ENCODE results near the gene ANKS3. TPM values are rescaled to one million over a fixed set of nuclear protein-coding genes. Genes with fewer than 3 reads are reported as not detected.

The ANKS3 gene
- total and polyA plus RNA-seq, 2 donors (not counting 3 experiments of a cell fraction or from before 2014, with no cell fraction given): 13.9 to 24.0 TPM

DNA sequence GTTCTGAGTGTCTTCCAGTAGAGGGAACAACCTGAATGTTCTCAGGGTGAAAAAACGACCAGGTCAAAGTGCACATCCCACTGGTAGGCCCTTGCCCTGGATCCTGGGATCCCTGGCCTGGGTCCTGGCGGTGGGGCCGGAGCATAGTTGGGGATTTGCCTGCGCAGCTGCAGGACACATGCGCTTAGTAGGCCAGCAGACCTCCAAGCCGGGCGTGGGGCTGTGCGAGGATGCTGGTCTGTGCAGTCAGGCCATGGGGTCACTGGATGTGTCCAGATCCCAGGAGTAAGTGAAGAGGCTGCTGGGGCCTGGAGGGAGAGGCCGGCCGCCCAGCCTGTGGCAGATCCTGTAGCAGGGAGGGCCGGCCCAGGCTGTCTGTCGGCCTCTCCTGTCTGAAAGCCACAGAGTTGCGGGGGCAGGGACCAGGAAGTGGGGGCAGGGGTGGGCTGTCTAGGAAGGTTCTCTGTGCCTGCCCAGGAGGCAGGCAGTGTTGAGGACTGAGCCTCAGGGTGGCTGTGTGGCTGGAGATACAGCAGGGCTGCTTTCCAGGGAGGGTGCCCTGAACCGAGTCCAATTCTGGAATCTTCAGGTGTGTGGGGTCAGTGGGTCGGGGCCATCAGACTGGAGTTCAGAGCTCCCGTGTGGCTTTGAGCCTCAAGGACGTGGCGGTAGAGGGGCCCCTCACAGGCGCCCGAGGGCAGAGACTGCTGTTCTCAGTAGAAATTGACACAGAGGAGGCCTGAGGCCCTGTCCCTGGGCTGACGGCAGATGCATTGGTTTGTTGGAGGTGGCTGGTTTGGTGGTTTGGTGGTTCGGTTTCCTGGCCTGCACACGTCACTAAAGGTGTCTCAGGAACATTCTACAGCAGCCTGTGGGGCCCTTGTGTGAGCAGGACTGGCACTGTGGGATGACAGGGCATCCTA lies 57.9 kb downstream of the ANKS3 start:
- intact Hi-C loops (cut with micrococcal nuclease): no loop called here
- TF ChIP-seq POLR2AphosphoS5 (IDR thresholded peaks at IDR 0.05; ENCODE audit: insufficient read depth, low read depth, low read length) (no peak), POLR2A (IDR thresholded peaks at IDR 0.05; ENCODE audit: low read depth, low read length) (no peak), FOS (IDR thresholded peaks at IDR 0.05; ENCODE audit: borderline replicate concordance, insufficient read depth, low read length) (no peak)
- POLR2A ChIA-PET: no interaction called here
- no peak for DNase-seq (ENCODE audit: low read depth, low spot score)
- Histone ChIP-seq H3K27me3 (ENCODE audit: control insufficient read depth in 2 of 2, insufficient read depth in 2 of 2, low read length in 2 of 2) (no peaks in the 10 kb centered on the region), H3K27ac (ENCODE audit: insufficient read depth, low read depth, low read length) (no peak overlapping the region), H3K4me1 (ENCODE audit: control insufficient read depth, extremely low read depth, insufficient read depth, low read length) (no peaks in the 10 kb centered on the region), H3K79me2 (ENCODE audit: control insufficient read depth, insufficient read depth, low read length) (no peaks in the 10 kb centered on the region), H3K9ac (replicated peaks; ENCODE audit: extremely low read depth, insufficient read depth, low read length) (no peak overlapping the region), H3K36me3 (ENCODE audit: control insufficient read depth in 2 of 2, extremely low read depth in 1 of 2, insufficient read depth in 2 of 2, low read length in 2 of 2) (peaks cover 2 to 22% of the 10 kb centered on the region in 2 experiments), H3K9me1 (replicated peaks; ENCODE audit: control insufficient read depth, extremely low read depth, insufficient read depth, low read length) (no peaks in the 10 kb centered on the region), H3K4me3 (replicated peaks in 1 of 3; ENCODE audit: insufficient read depth in 1 of 3, low read depth in 1 of 3, low read length in 3 of 3) (no peak overlapping the region), H3K9me3 (replicated peaks; ENCODE audit: control insufficient read depth, insufficient read depth, low read length) (no peaks in the 10 kb centered on the region), H3K4me2 (ENCODE audit: insufficient read depth, low read length) (no peak overlapping the region), H2AFZ (ENCODE audit: low read depth, low read length) (no peak overlapping the region), H4K20me1 (replicated peaks; ENCODE audit: control insufficient read depth, extremely low read depth, insufficient read depth, low read length) (no peaks in the 10 kb centered on the region)
- no TSS peak for BruUV-seq (replicated peaks)
- dilution Hi-C loops (cut with MboI; ENCODE audit: extremely low pct_ligation_motif_present, low sequenced_read_pairs): no loop called here
- CTCF ChIA-PET: no interaction called here
- no peak for FAIRE-seq

DNA sequence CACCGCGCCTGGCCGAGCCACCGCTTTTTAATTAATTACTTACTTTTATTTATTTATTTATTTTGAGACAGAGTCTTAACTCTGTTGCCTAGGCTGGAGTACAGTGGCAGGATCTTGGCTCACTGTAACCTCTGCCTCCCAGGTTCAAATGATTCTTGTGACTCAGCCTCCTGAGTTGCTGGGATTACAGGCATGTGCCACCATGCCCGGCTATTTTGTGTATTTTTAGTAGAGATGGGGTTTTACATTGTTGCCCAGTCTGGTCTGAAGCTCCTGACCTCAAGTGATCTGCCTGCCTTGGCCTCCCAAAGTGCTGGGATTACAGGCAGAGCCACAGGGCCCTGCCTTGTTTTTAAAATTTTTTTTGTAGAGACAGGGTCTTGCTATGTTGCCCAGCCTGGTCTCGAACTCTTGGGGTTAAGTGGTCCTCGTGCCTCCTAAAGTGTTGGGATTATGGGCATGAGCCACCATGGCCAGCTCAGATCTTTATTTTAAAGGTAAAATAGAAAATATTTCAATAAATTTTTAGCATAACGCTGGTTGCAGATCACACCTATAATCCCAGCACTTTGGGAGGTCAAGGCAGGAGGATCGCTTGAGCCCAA lies 59.0 kb downstream of the ANKS3 start:
- no peak overlapping the region for H3K4me2 ChIP-seq (ENCODE audit: insufficient read depth, low read length)
- H3K9ac ChIP-seq (replicated peaks; ENCODE audit: extremely low read depth, insufficient read depth, low read length): no peak overlapping the region
- CTCF ChIA-PET: interaction anchor here (0.7 kb wide), 1 partner anchor 25 kb away, joined by 3 read pairs; no protein-coding TSS in a partner anchor
- FAIRE-seq (no peak), DNase-seq (ENCODE audit: low read depth, low spot score) (no peak)
- H4K20me1 ChIP-seq (replicated peaks; ENCODE audit: control insufficient read depth, extremely low read depth, insufficient read depth, low read length): no peaks in the 10 kb centered on the region
- no peak overlapping the region for H3K27ac ChIP-seq (ENCODE audit: insufficient read depth, low read depth, low read length)
- H3K9me1 ChIP-seq (replicated peaks; ENCODE audit: control insufficient read depth, extremely low read depth, insufficient read depth, low read length): no peaks in the 10 kb centered on the region
- peaks cover 2 to 25% of the 10 kb centered on the region in 2 experiments for H3K36me3 ChIP-seq (ENCODE audit: control insufficient read depth in 2 of 2, extremely low read depth in 1 of 2, insufficient read depth in 2 of 2, low read length in 2 of 2)
- TF ChIP-seq POLR2AphosphoS5 (IDR thresholded peaks at IDR 0.05; ENCODE audit: insufficient read depth, low read depth, low read length): no peak
- TF ChIP-seq JUN (IDR thresholded peaks at IDR 0.05; ENCODE audit: borderline replicate concordance, insufficient read depth, insufficient read length, low read depth): no peak
- TF ChIP-seq EZH2 (IDR thresholded peaks at IDR 0.05; ENCODE audit: borderline replicate concordance, low read depth, low read length, severe bottlenecking): no peak
- TF ChIP-seq FOS (IDR thresholded peaks at IDR 0.05; ENCODE audit: borderline replicate concordance, insufficient read depth, low read length): no peak
- no peak for TF ChIP-seq POLR2A (IDR thresholded peaks at IDR 0.05; ENCODE audit: low read depth, low read length)
- TF ChIP-seq GATA2 (IDR thresholded peaks at IDR 0.05; ENCODE audit: insufficient read depth, insufficient read length, low read depth, low read length): no peak
- TF ChIP-seq MYC (IDR thresholded peaks at IDR 0.05; ENCODE audit: low read depth, low read length): no peak
- TF ChIP-seq, protein P1, sequence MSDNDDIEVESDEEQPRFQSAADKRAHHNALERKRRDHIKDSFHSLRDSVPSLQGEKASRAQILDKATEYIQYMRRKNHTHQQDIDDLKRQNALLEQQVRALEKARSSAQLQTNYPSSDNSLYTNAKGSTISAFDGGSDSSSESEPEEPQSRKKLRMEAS (IDR thresholded peaks at IDR 0.05; ENCODE audit: insufficient read depth, insufficient read length): no peak
- TF ChIP-seq, protein P2, sequence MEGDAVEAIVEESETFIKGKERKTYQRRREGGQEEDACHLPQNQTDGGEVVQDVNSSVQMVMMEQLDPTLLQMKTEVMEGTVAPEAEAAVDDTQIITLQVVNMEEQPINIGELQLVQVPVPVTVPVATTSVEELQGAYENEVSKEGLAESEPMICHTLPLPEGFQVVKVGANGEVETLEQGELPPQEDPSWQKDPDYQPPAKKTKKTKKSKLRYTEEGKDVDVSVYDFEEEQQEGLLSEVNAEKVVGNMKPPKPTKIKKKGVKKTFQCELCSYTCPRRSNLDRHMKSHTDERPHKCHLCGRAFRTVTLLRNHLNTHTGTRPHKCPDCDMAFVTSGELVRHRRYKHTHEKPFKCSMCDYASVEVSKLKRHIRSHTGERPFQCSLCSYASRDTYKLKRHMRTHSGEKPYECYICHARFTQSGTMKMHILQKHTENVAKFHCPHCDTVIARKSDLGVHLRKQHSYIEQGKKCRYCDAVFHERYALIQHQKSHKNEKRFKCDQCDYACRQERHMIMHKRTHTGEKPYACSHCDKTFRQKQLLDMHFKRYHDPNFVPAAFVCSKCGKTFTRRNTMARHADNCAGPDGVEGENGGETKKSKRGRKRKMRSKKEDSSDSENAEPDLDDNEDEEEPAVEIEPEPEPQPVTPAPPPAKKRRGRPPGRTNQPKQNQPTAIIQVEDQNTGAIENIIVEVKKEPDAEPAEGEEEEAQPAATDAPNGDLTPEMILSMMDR (IDR thresholded peaks at IDR 0.05; ENCODE audit: extremely low read depth in 1 of 2, insufficient read depth in 1 of 2, low read depth in 1 of 2, low read length in 2 of 2): no peak
- intact Hi-C loops (cut with micrococcal nuclease) (no loop called here), dilution Hi-C loops (cut with MboI; ENCODE audit: extremely low pct_ligation_motif_present, low sequenced_read_pairs) (no loop called here)
- H3K4me3 ChIP-seq (replicated peaks in 1 of 3; ENCODE audit: insufficient read depth in 1 of 3, low read depth in 1 of 3, low read length in 3 of 3): no peak overlapping the region
- H3K79me2 ChIP-seq (ENCODE audit: control insufficient read depth, insufficient read depth, low read length): no peaks in the 10 kb centered on the region
- H3K27me3 ChIP-seq (ENCODE audit: control insufficient read depth in 2 of 2, insufficient read depth in 2 of 2, low read length in 2 of 2): no peaks in the 10 kb centered on the region
- no peak overlapping the region for H2AFZ ChIP-seq (ENCODE audit: low read depth, low read length)
- BruUV-seq (replicated peaks): no TSS peak
- no peaks in the 10 kb centered on the region for H3K9me3 ChIP-seq (replicated peaks; ENCODE audit: control insufficient read depth, insufficient read depth, low read length)
- POLR2A ChIA-PET: no interaction called here
- no peaks in the 10 kb centered on the region for H3K4me1 ChIP-seq (ENCODE audit: control insufficient read depth, extremely low read depth, insufficient read depth, low read length)
